Erythroblast (primary cell): ENCODE data around the gene SMCR8.

Source experiments
- GATA1 ChIP-seq: IDR thresholded peaks from 2 replicates; pipeline ENCODE4 v1.6.1; 2011; ENCODE audit warnings: low read depth, mild to moderate bottlenecking, control low read depth, low read length, moderate library complexity
- POLR2A ChIP-seq: IDR thresholded peaks from 2 replicates; pipeline ENCODE4 v1.6.1; 2011; ENCODE audit warnings: mild to moderate bottlenecking, low read length

GRCh38 chr17:18318771-18319450 lies 3.8 kb downstream of the SMCR8 start:
- no peak for TF ChIP-seq POLR2A
- no peak for TF ChIP-seq GATA1
